Measurements from ENCODE around the gene ING4.

Gene ING4

GRCh38 chr12:6612652-6613014 lies 50.3 kb downstream of the ING4 start:
- TF ChIP-seq CTCF (conservative IDR thresholded peaks at IDR 0.05) (no peak), ZFX (IDR thresholded peaks at IDR 0.05) (no peak)
- H3K27ac ChIP-seq = peak overlapping the region; percentile 52

- H3K27ac ChIP-seq = no peak overlapping the region
- no peak for TF ChIP-seq CTCF (conservative IDR thresholded peaks at IDR 0.05)
- TF ChIP-seq ZFX (IDR thresholded peaks at IDR 0.05) = no peak
These were observed 50.7 kb downstream of the ING4 start for GRCh38 chr12:6612247-6612646.

GRCh38 chr12:6608592-6609281 lies 54.2 kb downstream of the ING4 start:
- H3K27ac ChIP-seq = peak overlapping the region; percentile 25

GRCh38 chr12:6607751-6608591 lies 54.9 kb downstream of the ING4 start:
- H3K27ac ChIP-seq = peak overlapping the region; percentile 25
- no peak for TF ChIP-seq CTCF (conservative IDR thresholded peaks at IDR 0.05)
- TF ChIP-seq ZFX (IDR thresholded peaks at IDR 0.05) = no peak

More at GRCh38 chr12:6608592-6609281, 54.2 kb downstream of the ING4 start:
- TF ChIP-seq CTCF (conservative IDR thresholded peaks at IDR 0.05) (no peak), ZFX (IDR thresholded peaks at IDR 0.05) (no peak)

GRCh38 chr12:6606331-6607131 lies 56.4 kb downstream of the ING4 start:
- H3K27ac ChIP-seq = peak overlapping the region; percentile 93
- no peak for TF ChIP-seq ZFX (IDR thresholded peaks at IDR 0.05)
- no peak for TF ChIP-seq CTCF (conservative IDR thresholded peaks at IDR 0.05)

DNA sequence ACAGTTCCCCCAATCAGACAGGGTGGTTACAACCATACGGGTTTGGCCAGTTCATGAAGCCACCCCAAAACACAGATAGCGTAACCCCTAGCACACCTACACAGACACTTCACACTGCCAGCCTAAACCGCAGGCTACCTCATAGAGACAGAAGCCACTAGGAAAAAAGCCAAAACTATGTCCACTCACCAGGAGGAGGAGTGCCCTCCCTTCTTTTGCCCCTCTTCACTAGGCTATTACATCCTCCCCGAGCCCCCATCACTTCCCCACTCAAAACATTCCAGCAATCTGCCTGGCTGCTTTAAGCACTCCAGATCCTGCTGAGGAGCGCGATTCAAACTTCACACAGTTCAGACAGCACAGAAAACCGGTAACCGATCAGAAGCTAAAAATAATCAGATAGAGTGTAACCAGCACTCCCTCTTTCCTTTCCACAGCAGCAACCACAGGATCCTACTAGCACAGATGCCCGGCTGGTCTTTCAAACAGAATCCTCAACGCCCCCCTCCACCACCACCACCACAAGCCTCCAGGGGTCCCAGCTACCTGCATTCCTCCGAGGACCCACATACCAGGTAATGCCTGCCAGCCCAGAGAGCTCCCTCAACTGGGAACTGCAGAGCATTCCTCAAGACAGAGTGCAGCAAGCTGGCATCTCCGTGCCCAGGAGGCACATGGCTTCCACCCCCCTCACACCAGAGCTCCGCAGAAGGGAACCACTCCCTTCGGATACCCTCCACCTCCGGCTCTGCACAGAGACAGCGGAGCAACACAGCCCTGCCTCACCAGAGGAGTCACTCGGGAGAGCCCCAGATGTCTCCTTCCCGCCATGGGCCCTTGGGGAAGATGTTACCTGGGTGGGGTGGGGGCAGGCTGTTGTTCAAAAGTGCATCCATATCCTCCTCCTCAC lies 57.2 kb downstream of the ING4 start:
- H3K27ac ChIP-seq = peak overlapping the region; percentile 93
- no peak for TF ChIP-seq CTCF (conservative IDR thresholded peaks at IDR 0.05)
- TF ChIP-seq ZFX (IDR thresholded peaks at IDR 0.05) = no peak

All from C4-2B (cell line).